PC-9 (cell line): ENCODE data around the gene ATOH8. TPM values are rescaled to one million over a fixed set of nuclear protein-coding genes. Genes with fewer than 3 reads are reported as not detected.

Source experiments
- BruUV-seq: library from RNA; stranded (reverse); fragments of 400-500 nt; replicated peaks from 2 replicates; lab custom pipeline; 2021; lab: Mats Ljungman, UMichigan
- CTCF ChIA-PET: fragments of 300-600 bp; sonication (Branson Sonifier 250); formaldehyde crosslinking; loops from one replicate; lab custom pipeline; 2022; ENCODE audit warnings: antibody characterized with exemption; lab: Charles Lee
- POLR2A ChIA-PET: fragments of 300-600 bp; sonication (Branson Sonifier 250); formaldehyde crosslinking; loops from one replicate; lab custom pipeline; 2022; ENCODE audit warnings: antibody characterized with exemption; ENCODE audit not compliant: unreplicated experiment; lab: Charles Lee
- DNase-seq, 2 experiments: peaks; one replicate each; pipeline versions ENCODE4 v3.0.0 to v3.0.0-alpha.2; 2015 to 2022; ENCODE audit warnings: mixed read lengths in 1 of 2
- H2AFZ ChIP-seq: fragments of 200-600 bp; sonication (generic); 2 replicates; pipeline ENCODE4 v1.8.1; 2017; ENCODE audit warnings: antibody characterized with exemption
- H3F3A ChIP-seq: fragments of 200-600 bp; sonication (generic); 2 replicates; pipeline ENCODE4 v1.8.1; 2017; ENCODE audit warnings: antibody characterized with exemption, mild to moderate bottlenecking, low read depth; ENCODE audit not compliant: insufficient read depth
- H3K27ac ChIP-seq: fragments of 200-600 bp; sonication (generic); 2 replicates; pipeline ENCODE4 v1.6.1; 2016; ENCODE audit warnings: mixed run types
- H3K27me3 ChIP-seq: fragments of 200-600 bp; sonication (generic); 2 replicates; pipeline ENCODE4 v1.6.1; 2016; ENCODE audit warnings: low read depth, mixed run types; ENCODE audit not compliant: insufficient read depth
- H3K36me3 ChIP-seq: fragments of 200-600 bp; sonication (generic); 2 replicates; pipeline ENCODE4 v1.6.1; 2016; ENCODE audit warnings: low read depth, mixed run types
- H3K4me1 ChIP-seq: fragments of 200-600 bp; sonication (generic); replicated peaks from 2 replicates; pipeline ENCODE4 v1.6.1; 2016; ENCODE audit warnings: mixed run types; ENCODE audit not compliant: insufficient read depth
- H3K4me2 ChIP-seq: fragments of 200-600 bp; sonication (generic); 2 replicates; pipeline ENCODE4 v1.6.1; 2017; ENCODE audit warnings: mixed run types
- H3K4me3 ChIP-seq: fragments of 200-600 bp; sonication (generic); 2 replicates; pipeline ENCODE4 v1.6.1; 2016; ENCODE audit warnings: mixed run types
- H3K79me2 ChIP-seq: fragments of 200-600 bp; sonication (generic); 2 replicates; pipeline ENCODE4 v1.6.1; 2017; ENCODE audit warnings: low read depth, mixed run types
- H3K9me2 ChIP-seq: fragments of 200-600 bp; sonication (generic); 2 replicates; pipeline ENCODE4 v1.8.1; 2017; ENCODE audit warnings: mild to moderate bottlenecking; ENCODE audit not compliant: insufficient read depth
- H3K9me3 ChIP-seq: fragments of 200-600 bp; sonication (generic); 2 replicates; pipeline ENCODE4 v1.8.1; 2016; ENCODE audit warnings: low read depth; ENCODE audit not compliant: insufficient read depth
- H4K20me1 ChIP-seq: fragments of 200-600 bp; sonication (generic); 2 replicates; pipeline ENCODE4 v1.8.1; 2017; ENCODE audit not compliant: insufficient read depth
- EZH2 ChIP-seq: fragments of 200-600 bp; sonication (generic); IDR thresholded peaks from 2 replicates; pipeline ENCODE4 v1.8.0; 2017; ENCODE audit warnings: antibody characterized with exemption, low read depth
- intact Hi-C: fragments of 100-400 bp; cut with micrococcal nuclease; formaldehyde crosslinking; loops from one replicate; pipeline ENCODE4 v1.10.0; 2022; ENCODE audit not compliant: unreplicated experiment
- total RNA-seq: library from RNA; stranded (reverse); gene quantifications from 2 replicates; pipeline ENCODE4 v1.2.3, GENCODE V29; 2021
- TF ChIP-seq, protein P1 (sequence below): fragments of 200-600 bp; sonication (generic); conservative IDR thresholded peaks from 2 replicates; pipeline ENCODE4 v1.6.1; 2017; ENCODE audit warnings: mixed run types, antibody characterized with exemption, mild to moderate bottlenecking, moderate library complexity

Gene ATOH8
- total RNA-seq, 1 experiment from 2014 or later = not detected

DNA sequence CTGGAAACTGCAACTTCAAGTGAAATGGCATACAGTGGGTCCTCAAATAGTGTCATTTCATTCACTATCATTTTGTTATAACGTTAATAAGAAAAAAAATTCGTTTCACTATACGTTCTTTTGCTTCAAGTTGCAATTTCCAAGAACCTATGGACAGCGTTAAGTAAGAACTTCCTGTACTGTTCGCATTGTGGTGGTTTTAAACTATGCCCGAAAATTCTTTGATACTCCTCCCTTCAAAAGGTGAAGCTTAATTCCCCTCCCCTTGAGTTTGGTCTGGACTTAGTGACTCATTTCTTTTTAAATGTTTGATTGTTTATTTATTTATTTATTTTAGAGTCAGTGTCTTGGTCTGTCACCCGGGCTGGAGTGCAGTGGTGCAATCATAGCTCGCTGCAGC, 39.0 kb upstream of the ATOH8 start:
- no peak overlapping the region for H2AFZ ChIP-seq
- H4K20me1 ChIP-seq = no peaks in the 10 kb centered on the region
- ChIA-PET CTCF (interaction anchor here (1.0 kb wide), 1 partner anchor 35 kb away, joined by 6 read pairs; no protein-coding TSS in a partner anchor), POLR2A (no interaction called here)
- no peaks in the 10 kb centered on the region for H3K27me3 ChIP-seq
- H3K9me2 ChIP-seq = no peaks in the 10 kb centered on the region
- no peaks in the 10 kb centered on the region for H3K9me3 ChIP-seq
- H3K79me2 ChIP-seq = no peaks in the 10 kb centered on the region
- intact Hi-C loops = no loop called here
- BruUV-seq = no TSS peak
- TF ChIP-seq EZH2 = no peak
- TF ChIP-seq, protein P1, sequence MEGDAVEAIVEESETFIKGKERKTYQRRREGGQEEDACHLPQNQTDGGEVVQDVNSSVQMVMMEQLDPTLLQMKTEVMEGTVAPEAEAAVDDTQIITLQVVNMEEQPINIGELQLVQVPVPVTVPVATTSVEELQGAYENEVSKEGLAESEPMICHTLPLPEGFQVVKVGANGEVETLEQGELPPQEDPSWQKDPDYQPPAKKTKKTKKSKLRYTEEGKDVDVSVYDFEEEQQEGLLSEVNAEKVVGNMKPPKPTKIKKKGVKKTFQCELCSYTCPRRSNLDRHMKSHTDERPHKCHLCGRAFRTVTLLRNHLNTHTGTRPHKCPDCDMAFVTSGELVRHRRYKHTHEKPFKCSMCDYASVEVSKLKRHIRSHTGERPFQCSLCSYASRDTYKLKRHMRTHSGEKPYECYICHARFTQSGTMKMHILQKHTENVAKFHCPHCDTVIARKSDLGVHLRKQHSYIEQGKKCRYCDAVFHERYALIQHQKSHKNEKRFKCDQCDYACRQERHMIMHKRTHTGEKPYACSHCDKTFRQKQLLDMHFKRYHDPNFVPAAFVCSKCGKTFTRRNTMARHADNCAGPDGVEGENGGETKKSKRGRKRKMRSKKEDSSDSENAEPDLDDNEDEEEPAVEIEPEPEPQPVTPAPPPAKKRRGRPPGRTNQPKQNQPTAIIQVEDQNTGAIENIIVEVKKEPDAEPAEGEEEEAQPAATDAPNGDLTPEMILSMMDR = no peak
- H3K4me1 ChIP-seq = no peaks in the 10 kb centered on the region
- H3K36me3 ChIP-seq = no peaks in the 10 kb centered on the region
- no peak overlapping the region for H3K4me3 ChIP-seq
- H3F3A ChIP-seq = no peaks in the 10 kb centered on the region
- H3K27ac ChIP-seq = no peak overlapping the region
- H3K4me2 ChIP-seq = no peak overlapping the region
- DNase-seq = no peak

DNA sequence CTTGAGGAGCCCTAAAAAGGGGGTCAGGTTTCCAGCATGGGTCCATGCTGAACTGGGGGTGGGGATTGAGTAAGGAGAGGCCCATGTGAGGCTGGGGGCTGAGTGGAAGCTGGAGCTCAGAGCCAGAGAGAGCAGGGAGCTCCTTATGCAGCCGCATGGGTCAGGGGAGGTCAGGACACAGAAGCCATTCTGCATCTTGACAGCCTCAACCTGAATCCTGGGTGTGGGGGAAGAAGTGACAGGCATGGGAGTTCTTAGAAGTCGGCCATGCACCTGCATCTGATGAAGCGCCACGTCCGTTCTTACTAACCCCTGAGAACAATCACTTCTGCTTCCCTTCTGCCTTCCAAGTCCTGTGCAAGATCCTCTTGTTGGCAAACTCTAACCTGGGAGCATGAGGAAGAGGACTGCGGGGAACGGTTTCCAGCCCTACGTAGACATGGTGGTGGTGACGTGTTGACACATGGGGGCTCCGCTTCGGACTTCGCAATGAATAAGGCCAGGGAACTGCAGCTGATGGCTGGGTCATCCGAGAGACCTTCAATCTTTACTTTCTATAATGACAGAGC, 37.4 kb upstream of the ATOH8 start:
- POLR2A ChIA-PET = interaction anchor here (0.6 kb wide), 1 partner anchor 96 kb away, joined by 9 read pairs; no protein-coding TSS in a partner anchor
- TF ChIP-seq, protein P1 = no peak
- no peak for TF ChIP-seq EZH2
- no TSS peak for BruUV-seq

DNA sequence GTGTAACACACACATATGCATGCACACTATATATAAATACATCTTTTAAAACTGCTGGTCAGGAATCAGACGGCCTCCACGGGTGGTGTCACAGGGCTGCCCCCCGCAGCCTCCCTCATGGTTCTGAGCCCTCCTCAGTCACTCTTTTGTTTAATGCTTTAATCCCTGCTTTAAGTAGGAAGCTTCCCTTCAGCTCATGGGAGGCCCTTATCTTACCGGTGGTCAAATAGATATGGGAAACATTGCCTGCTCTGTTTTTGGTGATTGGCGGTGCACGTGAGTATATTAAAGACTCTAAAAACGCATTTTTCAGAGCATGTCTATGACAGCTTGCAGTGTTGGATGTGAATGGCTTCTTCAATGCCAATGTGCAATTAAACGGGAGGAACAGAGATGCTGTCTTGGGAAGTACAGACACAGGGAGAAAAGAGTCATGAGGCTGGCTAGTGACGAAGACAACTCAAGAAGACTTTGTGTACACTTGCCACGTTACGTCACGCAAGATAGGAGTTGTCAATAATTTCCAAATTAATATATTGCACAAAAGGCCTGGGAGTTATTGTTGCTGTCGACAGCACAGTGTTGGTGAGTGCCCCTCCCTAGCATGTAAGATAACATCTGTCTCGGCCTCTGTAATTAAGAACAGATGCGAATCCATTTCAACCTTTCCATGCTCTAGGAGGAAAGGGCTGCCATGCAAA, 36.3 kb upstream of the ATOH8 start:
- no peaks in the 10 kb centered on the region for H3K79me2 ChIP-seq
- H4K20me1 ChIP-seq = no peaks in the 10 kb centered on the region
- ChIA-PET POLR2A (no interaction called here), CTCF (interaction anchor here (0.5 kb wide), 1 partner anchor 247 kb away, joined by 3 read pairs; no protein-coding TSS in a partner anchor)
- no peak overlapping the region for H2AFZ ChIP-seq
- H3K36me3 ChIP-seq = no peaks in the 10 kb centered on the region
- no peaks in the 10 kb centered on the region for H3K4me1 ChIP-seq
- no peak overlapping the region for H3K4me2 ChIP-seq
- intact Hi-C loops = no loop called here
- no peak for TF ChIP-seq EZH2
- no peaks in the 10 kb centered on the region for H3K9me2 ChIP-seq
- no peak overlapping the region for H3K4me3 ChIP-seq
- no peaks in the 10 kb centered on the region for H3F3A ChIP-seq
- no peaks in the 10 kb centered on the region for H3K9me3 ChIP-seq
- H3K27me3 ChIP-seq = no peaks in the 10 kb centered on the region
- no peak for DNase-seq
- no peak overlapping the region for H3K27ac ChIP-seq
- no TSS peak for BruUV-seq

More for the DNA sequence above, 37.4 kb upstream of the ATOH8 start:
- no peaks in the 10 kb centered on the region for H3K79me2 ChIP-seq
- intact Hi-C loops = no loop called here
- no peaks in the 10 kb centered on the region for H3K36me3 ChIP-seq
- H3F3A ChIP-seq = no peaks in the 10 kb centered on the region
- CTCF ChIA-PET = no interaction called here
- no peaks in the 10 kb centered on the region for H3K9me2 ChIP-seq
- no peak overlapping the region for H3K4me2 ChIP-seq
- no peak overlapping the region for H2AFZ ChIP-seq
- no peak overlapping the region for H3K27ac ChIP-seq
- no peaks in the 10 kb centered on the region for H4K20me1 ChIP-seq
- no peak for DNase-seq
- no peaks in the 10 kb centered on the region for H3K27me3 ChIP-seq
- H3K4me3 ChIP-seq = no peak overlapping the region
- H3K9me3 ChIP-seq = no peaks in the 10 kb centered on the region
- no peaks in the 10 kb centered on the region for H3K4me1 ChIP-seq
